Tibial artery (tissue), 4 donors: ENCODE results near the gene ELF1.
A peak's percentile ranks its signal among the peaks of the same experiment; 100 is the strongest.
"Not testable (repeated sequence)": the region's sequence is repeated elsewhere in the genome, so short reads cannot be mapped to it uniquely, and the experiment has no call there.

ENCODE experiments used
- DNase-seq, 2 donors: peaks; one replicate each; pipeline ENCODE4 v3.0.0-alpha.2; 2019
- H3K27ac ChIP-seq, 2 donors: fragments of 200-600 bp; sonication (generic) in 1 of 2; 1 replicate in 1 of 2; 2 replicates in 1 of 2; pipeline ENCODE4 v1.5.1; 2018 to 2019; ENCODE audit warnings: mild to moderate bottlenecking in 1 of 2
- H3K27me3 ChIP-seq, 2 donors: fragments of 200-600 bp; sonication (generic) in 1 of 2; one replicate each; pipeline versions ENCODE4 v1.5.1 to v1.6.0; 2016 to 2019
- H3K36me3 ChIP-seq, 3 donors: fragments of 200-600 bp; sonication (generic) in 2 of 3; one replicate each; pipeline ENCODE4 v1.5.1; 2016 to 2019; ENCODE audit warnings: mild to moderate bottlenecking in 2 of 3
- H3K4me1 ChIP-seq, 4 donors: fragments of 200-600 bp; sonication (generic) in 2 of 4; 1 replicate in 3 of 4; 2 replicates in 1 of 4; pipeline ENCODE4 v1.5.1; 2016 to 2019
- H3K4me3 ChIP-seq, 2 donors: fragments of 200-600 bp; sonication (generic) in 1 of 2; 1 replicate in 1 of 2; 2 replicates in 1 of 2; pipeline ENCODE4 v1.5.1; 2018 to 2019; ENCODE audit warnings: mild to moderate bottlenecking in 2 of 2
- H3K9me3 ChIP-seq, 3 donors: fragments of 200-600 bp; sonication (generic) in 1 of 3; one replicate each; pipeline ENCODE4 v1.5.1; 2016 to 2019
- CTCF ChIP-seq, 2 experiments: fragments of 200-600 bp in 1 of 2; fragments of 450-650 bp in 1 of 2; IDR thresholded peaks; one replicate each; pipeline ENCODE4 v1.5.1; 2017 to 2019; ENCODE audit warnings: antibody characterized with exemption in 2 of 2, mild to moderate bottlenecking in 1 of 2, moderate library complexity in 1 of 2
- intact Hi-C: fragments of 100-400 bp; cut with DNase I; formaldehyde crosslinking; loops from one replicate; pipeline ENCODE4 v1.15.0; 2023; ENCODE audit warnings: low total_unique reads

The ELF1 gene

GRCh38 chr13:40982772-40983171, 36.3 kb downstream of the ELF1 start:
- Histone ChIP-seq H3K9me3 (no peaks in the 10 kb centered on the region), H3K4me1 (peaks cover 0 to 55% (median 31%) of the 10 kb centered on the region in 4 donors), H3K27me3 (no peaks in the 10 kb centered on the region), H3K36me3 (peaks cover 0 to 4% (median 0%) of the 10 kb centered on the region in 3 donors), H3K27ac (peak overlapping the region; percentile 25 to 49), H3K4me3 (peak overlapping the region; percentile 21 to 24)
- DNase-seq: peak in 1 of 2 donors; percentile 54
- intact Hi-C loops: no loop called here
- TF ChIP-seq CTCF (IDR thresholded peaks at IDR 0.05): no peak

GRCh38 chr13:40981949-40982348, 37.2 kb downstream of the ELF1 start:
- TF ChIP-seq CTCF (IDR thresholded peaks at IDR 0.05): no peak
- peak overlapping the region; percentile 21 to 24 for H3K4me3 ChIP-seq
- H3K27ac ChIP-seq: peak overlapping the region in 1 of 2 donors; percentile 49
- H3K9me3 ChIP-seq: no peaks in the 10 kb centered on the region
- H3K4me1 ChIP-seq: peaks cover 0 to 61% (median 31%) of the 10 kb centered on the region in 4 donors
- no peaks in the 10 kb centered on the region for H3K27me3 ChIP-seq
- no peak for DNase-seq
- H3K36me3 ChIP-seq: peaks cover 0 to 4% (median 0%) of the 10 kb centered on the region in 3 donors
- intact Hi-C loops: no loop called here

GRCh38 chr13:40981361-40981760, 37.8 kb downstream of the ELF1 start:
- H3K4me1 ChIP-seq: peaks cover 0 to 64% (median 32%) of the 10 kb centered on the region in 4 donors
- H3K4me3 ChIP-seq: peak overlapping the region; percentile 21 to 24
- no peak for TF ChIP-seq CTCF (IDR thresholded peaks at IDR 0.05)
- intact Hi-C loops: no loop called here
- H3K9me3 ChIP-seq: no peaks in the 10 kb centered on the region
- H3K36me3 ChIP-seq: peaks cover 0 to 4% (median 0%) of the 10 kb centered on the region in 3 donors
- H3K27ac ChIP-seq: no peak overlapping the region
- H3K27me3 ChIP-seq: no peaks in the 10 kb centered on the region
- no peak for DNase-seq

DNA sequence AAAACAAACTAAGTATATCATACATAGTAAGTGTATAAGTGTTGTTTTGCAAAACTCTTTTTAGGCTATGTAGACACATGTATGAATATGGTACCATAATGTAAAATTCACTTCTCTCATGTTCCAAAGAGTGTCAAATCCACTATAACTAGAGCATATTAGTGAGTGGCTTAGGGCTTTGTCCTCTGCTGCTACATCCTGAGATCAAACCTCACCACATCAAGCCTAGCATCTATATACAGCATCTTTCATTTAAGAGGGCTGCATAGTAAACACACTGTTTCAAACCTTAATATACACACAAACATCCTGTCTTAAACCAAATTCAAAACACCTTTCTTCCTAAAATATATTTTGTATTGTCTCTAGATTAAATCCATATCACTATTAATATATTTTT, 38.7 kb downstream of the ELF1 start:
- Histone ChIP-seq H3K9me3 (no peaks in the 10 kb centered on the region), H3K36me3 (peaks cover 0 to 4% (median 0%) of the 10 kb centered on the region in 3 donors), H3K4me1 (peaks cover 0 to 64% (median 25%) of the 10 kb centered on the region in 4 donors), H3K27ac (peak overlapping the region in 1 of 2 donors; percentile 10), H3K27me3 (no peaks in the 10 kb centered on the region), H3K4me3 (peak overlapping the region in 1 of 2 donors; percentile 24)
- intact Hi-C loops: no loop called here
- DNase-seq: no peak
- TF ChIP-seq CTCF (IDR thresholded peaks at IDR 0.05): no peak

GRCh38 chr13:40979232-40979631, 39.9 kb downstream of the ELF1 start:
- Histone ChIP-seq H3K27ac (no peak overlapping the region), H3K9me3 (no peaks in the 10 kb centered on the region), H3K4me1 (peaks cover 0 to 66% (median 26%) of the 10 kb centered on the region in 4 donors), H3K27me3 (no peaks in the 10 kb centered on the region), H3K36me3 (peaks cover 0 to 4% (median 0%) of the 10 kb centered on the region in 3 donors), H3K4me3 (peak overlapping the region in 1 of 2 donors; percentile 24)
- DNase-seq: no peak
- no peak for TF ChIP-seq CTCF (IDR thresholded peaks at IDR 0.05)
- intact Hi-C loops: no loop called here

GRCh38 chr13:40978109-40978508, 41.0 kb downstream of the ELF1 start:
- DNase-seq, H3K9me3 ChIP-seq, H3K4me3 ChIP-seq, H3K27me3 ChIP-seq, H3K27ac ChIP-seq, H3K36me3 ChIP-seq, intact Hi-C loops: not testable (repeated sequence)
- peaks cover 0 to 66% (median 23%) of the 10 kb centered on the region in 4 donors for H3K4me1 ChIP-seq
